Limb (tissue), 2 donors: ENCODE results near the gene ALKBH5.

Source experiments
- DNase-seq, 2 donors: peaks; one replicate each; pipeline ENCODE4 v3.0.0-alpha.2; 2016; ENCODE audit errors: extremely low spot score in 2 of 2

Gene ALKBH5

GRCh38 chr17:18183334-18184142, at the start of gene ALKBH5:
Gene ALKBH5 (plus strand): TSS chr17:18183828. CDS start chr17:18184244, 416 bp downstream.
- DNase-seq, result peak; percentile 99

DNA sequence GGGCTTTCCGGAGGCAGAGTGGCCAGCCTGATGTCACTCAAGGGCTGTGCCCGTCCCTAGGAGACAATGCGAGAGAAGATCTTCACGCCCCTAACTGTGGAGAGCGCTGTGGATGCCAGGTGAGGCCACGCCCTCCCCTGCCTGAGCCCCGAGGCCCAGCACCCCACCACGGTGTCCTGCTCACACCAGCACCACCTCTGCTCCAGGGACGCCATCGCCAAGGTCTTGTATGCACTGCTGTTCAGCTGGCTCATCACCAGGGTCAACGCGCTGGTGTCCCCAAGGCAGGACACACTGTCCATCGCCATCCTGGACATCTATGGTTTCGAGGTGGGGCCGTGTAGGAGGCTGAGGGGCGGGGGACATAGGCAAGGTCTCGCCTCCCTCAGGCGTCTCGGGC, 47.3 kb upstream of the ALKBH5 start:
- DNase-seq, result no peak

DNA sequence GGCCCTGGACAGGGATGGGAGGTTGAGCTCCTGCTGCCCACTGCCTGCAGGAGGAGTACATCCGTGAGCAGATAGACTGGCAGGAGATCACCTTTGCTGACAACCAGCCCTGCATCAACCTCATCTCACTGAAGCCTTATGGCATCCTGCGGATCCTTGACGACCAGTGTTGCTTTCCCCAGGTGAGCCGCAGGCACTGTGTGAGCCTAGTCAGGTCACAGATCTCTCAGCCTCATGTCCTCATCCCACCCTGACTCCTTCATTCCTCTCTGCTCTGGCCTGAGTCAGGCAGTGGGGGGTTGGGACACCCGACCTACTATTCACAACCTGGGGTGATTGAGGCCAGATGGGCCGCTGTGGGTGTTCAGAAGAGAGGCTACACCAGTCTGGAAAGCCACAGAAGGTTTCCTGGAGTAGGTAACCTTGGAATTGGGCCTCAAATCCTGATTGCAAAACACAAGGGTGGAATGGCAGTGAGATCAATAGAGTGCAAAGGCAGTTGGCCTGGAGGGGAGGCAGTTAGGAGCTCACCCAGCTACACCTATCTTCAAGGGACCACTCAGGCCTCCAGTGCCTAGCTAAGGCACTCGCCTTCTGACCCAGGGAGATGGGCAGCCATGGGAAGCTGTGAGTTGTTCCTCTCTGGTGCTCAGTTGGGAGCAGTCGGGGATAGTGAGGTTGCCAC, 45.4 kb upstream of the ALKBH5 start:
- DNase-seq, result no peak

DNA sequence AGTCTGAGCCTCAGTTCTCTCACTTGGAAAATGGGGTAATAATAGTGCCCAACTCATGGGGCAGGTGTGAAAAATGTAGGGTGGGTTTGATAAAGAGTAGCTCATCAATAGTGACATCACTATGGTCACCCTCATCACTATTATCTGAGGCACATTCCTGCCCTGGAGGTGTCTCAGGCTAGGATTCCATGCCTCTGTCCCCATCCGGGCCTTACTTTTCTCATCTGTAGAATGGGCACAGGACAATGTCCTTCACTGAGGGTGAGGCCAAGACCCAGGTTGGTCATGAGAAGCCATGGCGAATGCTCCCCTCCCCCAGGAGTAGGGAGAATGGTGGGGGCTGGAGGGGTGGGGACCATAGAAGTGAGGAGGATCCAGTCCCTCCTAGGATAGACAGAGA, 44.5 kb upstream of the ALKBH5 start:
- no peak for DNase-seq

DNA sequence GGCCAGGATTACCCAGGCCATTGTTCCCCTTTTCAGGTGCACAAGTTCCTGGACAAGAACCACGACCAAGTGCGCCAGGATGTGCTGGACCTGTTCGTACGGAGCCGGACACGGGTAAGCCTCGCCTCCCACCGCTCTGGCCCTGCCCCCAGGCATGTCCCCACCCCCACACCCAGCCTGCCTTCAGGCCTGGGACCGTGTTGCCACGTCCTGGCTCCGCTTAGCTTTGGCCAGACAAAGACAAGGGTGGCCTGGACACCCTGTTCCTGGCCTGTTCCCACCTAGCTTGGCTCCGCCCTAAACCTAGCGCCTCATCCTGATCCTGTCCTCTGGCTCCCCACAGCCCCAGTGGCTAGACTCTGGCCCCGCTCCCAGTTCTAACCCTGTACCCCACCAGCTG, 44.1 kb upstream of the ALKBH5 start:
- DNase-seq, result no peak

DNA sequence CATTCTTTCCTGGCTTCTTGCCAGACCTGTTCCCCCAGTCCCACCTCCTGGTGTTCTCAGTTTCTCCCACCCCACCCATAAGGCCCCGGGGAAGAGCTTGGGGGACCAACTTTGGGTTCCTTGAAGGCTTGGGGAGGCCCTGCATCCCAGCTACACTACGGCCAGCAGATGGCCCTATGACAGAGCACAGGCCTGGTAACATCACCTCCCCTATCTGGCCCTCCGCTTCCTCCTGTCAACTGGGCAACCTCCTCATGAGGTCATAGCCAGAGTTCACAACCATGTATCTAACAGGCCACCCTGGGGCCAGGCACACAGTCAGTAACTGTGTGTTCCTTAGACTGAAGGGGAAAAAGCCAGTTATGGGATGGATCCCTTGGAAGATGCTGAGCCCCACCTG, 43.7 kb upstream of the ALKBH5 start:
- DNase-seq, result no peak

DNA sequence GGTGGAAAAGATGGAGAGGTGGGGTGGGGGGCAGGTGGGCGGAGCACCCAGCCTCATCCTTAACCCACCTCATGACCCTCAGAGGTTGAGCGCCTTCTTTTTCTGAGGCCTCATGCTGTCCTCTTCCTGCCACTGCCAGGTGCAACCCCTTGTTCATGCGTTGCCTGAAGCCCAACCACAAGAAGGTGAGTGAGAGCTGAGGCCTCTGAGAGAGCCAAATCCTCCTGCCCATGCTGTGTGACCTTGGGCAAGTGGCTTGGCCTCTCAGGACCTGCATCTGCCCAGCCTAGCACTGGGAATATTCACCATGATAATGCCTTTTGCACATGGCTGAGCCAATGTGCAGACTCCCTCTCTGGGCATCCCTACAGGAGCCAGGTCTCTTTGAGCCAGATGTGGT, 43.0 kb upstream of the ALKBH5 start:
- DNase-seq, result no peak

DNA sequence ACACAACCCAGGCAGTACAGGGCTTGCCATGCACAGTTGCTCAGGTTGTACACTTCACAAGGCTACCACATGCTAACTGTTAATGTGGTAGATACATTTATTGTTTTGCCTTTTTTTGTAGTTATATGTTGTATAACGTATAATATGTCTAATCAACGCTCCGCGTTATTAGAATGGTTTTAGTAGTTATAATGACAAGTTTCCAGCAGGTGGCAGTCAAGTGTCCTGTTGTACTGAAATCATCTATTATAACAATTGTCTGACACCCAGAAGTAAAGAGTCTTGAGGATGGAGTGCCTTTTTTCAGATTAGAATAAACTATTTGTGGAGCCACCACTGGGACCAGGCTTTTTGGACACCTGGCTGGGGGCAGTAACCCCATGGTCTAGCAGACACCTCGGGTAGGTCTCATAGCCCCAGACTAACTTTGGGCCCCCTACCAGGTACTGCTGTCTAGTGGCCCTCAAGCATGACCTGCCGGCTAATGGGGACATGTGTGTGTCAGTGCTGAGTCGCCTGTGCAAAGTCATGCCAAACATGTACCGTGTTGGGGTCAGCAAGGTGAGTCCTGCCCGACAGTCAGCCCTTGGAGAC, 42.3 kb upstream of the ALKBH5 start:
- DNase-seq, result peak in 1 of 2 donors; percentile 53

- no peak for DNase-seq
Measured at GRCh38 chr17:18142417-18142816, 41.2 kb upstream of the ALKBH5 start.

- no peak for DNase-seq
Measured at GRCh38 chr17:18143044-18143936, 40.3 kb upstream of the ALKBH5 start.

- no peak for DNase-seq
Measured at GRCh38 chr17:18144261-18144660, 39.4 kb upstream of the ALKBH5 start.

DNA sequence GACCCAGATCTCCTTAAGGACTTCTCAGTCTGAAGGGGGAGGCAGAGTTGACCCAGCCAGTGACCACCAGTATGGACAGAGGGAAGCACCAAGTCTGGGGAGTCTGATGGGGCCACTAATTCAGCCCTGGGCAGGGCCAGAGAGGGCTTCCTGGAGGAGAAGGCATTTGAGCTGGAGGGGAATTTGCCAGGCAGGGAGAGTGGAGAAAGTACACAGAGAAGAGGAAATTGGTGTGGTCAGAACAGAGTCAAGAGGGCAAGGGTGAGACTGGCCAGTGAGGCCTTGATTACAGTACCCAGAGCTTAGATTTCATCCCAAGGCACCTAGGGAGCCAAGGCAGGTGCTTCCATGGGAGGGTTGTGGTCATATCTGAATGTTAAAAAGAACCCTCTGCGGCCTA, 38.8 kb upstream of the ALKBH5 start:
- DNase-seq, result no peak

GRCh38 chr17:18145811-18146210, 37.8 kb upstream of the ALKBH5 start:
- no peak for DNase-seq

DNA sequence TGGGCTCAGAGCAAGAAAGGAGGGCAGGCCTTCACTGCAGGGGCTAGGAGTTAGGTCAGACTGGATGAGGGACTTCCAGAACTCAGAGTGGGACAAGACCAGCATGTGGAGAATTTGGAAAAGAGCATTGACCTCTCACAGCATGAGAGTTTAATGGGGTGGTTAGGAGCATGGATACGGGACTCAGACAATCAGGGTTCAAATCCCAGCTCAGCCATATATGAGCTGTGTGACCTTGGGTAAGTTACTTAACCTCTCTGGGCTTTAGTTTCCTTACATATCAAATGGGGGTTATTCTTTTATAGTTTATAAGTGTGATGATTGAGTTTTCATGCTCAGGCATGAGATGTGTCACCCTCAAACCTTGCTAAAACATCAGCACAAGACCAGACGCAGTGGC, 37.4 kb upstream of the ALKBH5 start:
- no peak for DNase-seq

GRCh38 chr17:18146980-18147379, 36.6 kb upstream of the ALKBH5 start:
- no peak for DNase-seq

DNA sequence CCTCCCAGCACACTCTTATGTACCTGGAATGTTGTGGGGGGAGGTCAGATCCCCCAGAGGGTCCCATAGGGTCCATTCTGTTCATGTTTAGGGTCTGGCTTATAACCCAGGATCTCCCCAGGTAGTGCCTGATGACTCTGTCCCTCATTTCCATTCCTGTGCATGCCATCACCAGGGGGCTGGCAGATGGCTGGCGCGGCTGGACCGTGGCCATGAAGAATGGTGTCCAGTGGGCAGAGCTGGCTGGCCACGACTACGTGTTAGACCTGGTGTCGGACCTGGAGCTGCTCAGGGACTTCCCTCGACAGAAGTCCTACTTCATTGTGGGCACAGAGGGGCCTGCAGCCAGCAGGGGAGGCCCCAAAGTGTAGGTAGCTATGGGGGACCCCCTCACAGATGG, 35.0 kb upstream of the ALKBH5 start:
- no peak for DNase-seq

GRCh38 chr17:18151290-18151689, 32.3 kb upstream of the ALKBH5 start:
- DNase-seq, result no peak

DNA sequence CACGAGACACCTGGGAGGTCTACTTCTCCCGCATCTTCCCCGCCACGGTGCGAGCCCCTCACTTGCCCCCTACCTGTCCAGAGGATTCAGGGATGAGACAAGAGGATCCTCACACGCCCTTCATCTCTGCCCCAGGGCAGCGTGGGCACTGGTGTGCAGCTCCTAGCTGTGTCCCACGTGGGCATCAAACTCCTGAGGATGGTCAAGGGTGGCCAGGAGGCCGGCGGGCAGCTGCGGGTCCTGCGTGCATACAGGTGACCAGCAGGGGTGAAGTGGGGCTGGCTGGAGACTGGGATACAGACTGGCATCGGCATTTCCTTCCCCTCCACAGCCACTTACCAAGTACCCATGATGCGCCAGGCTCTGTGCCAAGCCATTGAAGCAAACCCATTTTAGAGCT, 28.4 kb upstream of the ALKBH5 start:
- no peak for DNase-seq

DNA sequence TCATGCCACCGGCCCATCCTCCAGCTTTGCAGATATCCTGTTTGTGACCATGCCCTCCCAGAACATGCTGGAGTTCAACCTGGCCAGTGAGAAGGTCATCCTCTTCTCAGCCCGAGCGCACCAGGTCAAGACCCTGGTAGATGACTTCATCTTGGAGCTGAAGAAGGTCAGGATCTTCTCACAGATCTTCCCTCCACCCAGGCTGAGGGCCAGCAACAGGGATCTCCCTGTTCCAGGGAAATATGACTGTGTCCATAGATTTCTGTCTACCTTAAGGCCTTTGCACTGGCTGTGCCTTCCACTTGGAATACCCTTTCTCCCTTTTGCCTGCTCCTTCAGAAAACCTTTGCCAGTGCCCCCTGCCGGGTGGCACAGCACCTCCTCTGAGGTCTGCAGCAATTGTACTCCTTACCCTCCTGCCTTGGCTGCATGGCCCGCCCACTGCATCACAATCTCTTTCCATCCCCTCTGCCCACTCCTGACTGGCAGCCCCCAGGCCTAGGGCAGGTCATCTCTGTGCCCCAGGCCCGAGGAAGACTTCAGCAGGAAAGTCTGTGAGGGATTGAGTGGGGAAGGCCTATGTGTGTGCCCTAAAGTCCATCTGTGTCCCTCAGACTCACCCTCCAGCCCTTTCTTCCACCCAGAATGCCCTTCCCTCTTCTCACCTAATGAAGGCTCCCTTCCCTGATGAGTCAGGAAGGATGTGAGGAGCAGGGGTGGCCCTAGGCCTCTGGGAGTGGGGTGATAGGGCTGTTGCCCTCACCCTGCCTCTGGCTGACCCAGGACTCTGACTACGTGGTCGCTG, 27.3 kb upstream of the ALKBH5 start:
- DNase-seq, result no peak

GRCh38 chr17:18156976-18157280, 26.7 kb upstream of the ALKBH5 start:
- no peak for DNase-seq

DNA sequence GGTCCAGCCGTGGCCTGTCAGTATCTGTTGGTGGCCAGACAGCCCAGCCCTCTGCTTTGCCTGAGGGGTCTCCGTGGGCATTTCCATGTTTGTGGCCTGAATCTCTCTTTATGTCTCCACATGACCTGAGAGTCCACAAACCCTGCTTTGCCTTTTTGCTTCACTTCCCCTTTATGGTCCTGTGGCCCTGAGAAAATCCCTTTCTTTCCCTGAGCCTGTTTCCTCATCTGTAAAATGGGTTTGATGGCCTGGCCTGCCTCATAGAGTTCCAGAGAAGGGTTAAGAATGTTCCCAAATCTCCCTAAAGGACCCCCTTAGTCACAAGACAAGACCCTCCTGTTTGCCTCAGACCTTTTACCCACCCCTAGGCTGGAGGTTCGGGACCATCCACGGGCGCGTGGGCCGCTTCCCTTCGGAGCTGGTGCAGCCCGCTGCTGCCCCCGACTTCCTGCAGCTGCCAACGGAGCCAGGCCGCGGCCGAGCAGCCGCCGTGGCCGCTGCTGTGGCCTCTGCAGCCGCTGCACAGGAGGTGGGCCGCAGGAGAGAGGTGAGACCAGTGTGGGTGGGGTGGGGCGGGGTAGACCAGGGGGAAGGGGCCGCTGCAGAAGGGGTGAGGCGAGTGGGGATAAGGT, 26.2 kb upstream of the ALKBH5 start:
- DNase-seq, result no peak
